Measurements from ENCODE around the gene DNM3. TPM values are rescaled to one million over a fixed set of nuclear protein-coding genes. Genes with fewer than 3 reads are reported as not detected.

DNM3 gene
- total RNA-seq, 1 donor from 2014 or later, result 1.1 TPM

DNA sequence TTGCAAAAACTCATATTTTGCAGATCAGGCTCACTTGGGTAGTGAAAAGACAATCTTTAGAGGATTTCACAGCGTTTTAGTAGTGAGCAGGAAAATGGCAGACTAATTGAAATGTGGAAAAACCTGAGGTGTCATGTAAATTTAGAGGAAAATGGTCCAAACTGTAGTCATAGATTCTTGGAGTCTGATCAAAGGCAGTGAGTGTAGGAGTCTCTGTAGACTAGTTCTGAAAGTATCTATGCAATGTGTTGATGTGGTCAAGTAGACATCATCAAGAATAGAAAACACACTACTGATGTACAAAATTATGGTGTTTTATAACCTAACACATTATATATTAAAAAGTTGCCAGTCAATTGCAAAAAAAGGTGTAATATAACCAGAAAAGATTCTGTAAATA, 436.0 kb downstream of the DNM3 start:
- H3K4me3 Mint-ChIP-seq, result no peak overlapping the region
- H3K79me2 ChIP-seq (ENCODE audit: low read depth), result no peaks in the 10 kb centered on the region
- H3K4me1 ChIP-seq, result peaks cover 6% of the 10 kb centered on the region
- no peaks in the 10 kb centered on the region for H3F3A ChIP-seq (ENCODE audit: low read depth)
- no peak overlapping the region for H3K9ac ChIP-seq
- no peaks in the 10 kb centered on the region for H3K9me3 Mint-ChIP-seq
- no peaks in the 10 kb centered on the region for H3K27me3 Mint-ChIP-seq (ENCODE audit: insufficient read depth, low read depth)
- H3K27ac ChIP-seq, result no peak overlapping the region
- no peak overlapping the region for H3K4me3 ChIP-seq
- no peaks in the 10 kb centered on the region for H3K36me3 ChIP-seq
- H2AFZ ChIP-seq (replicated peaks), result no peak overlapping the region
- no peaks in the 10 kb centered on the region for H3K36me3 Mint-ChIP-seq
- H3K27ac Mint-ChIP-seq, result no peak overlapping the region
- H4K20me1 ChIP-seq (ENCODE audit: low read depth), result no peaks in the 10 kb centered on the region
- no peaks in the 10 kb centered on the region for H3K27me3 ChIP-seq
- no peak for DNase-seq (ENCODE audit: low spot score)
- H3K9me3 ChIP-seq (ENCODE audit: low read depth), result no peaks in the 10 kb centered on the region
- H3K4me2 ChIP-seq, result no peak overlapping the region
- H3K4me1 Mint-ChIP-seq, result peaks cover 15% of the 10 kb centered on the region
- TF ChIP-seq EZH2phosphoT487 (IDR thresholded peaks at IDR 0.05) (no peak), EZH2 (IDR thresholded peaks at IDR 0.05) (no peak)
- TF ChIP-seq, protein P1, sequence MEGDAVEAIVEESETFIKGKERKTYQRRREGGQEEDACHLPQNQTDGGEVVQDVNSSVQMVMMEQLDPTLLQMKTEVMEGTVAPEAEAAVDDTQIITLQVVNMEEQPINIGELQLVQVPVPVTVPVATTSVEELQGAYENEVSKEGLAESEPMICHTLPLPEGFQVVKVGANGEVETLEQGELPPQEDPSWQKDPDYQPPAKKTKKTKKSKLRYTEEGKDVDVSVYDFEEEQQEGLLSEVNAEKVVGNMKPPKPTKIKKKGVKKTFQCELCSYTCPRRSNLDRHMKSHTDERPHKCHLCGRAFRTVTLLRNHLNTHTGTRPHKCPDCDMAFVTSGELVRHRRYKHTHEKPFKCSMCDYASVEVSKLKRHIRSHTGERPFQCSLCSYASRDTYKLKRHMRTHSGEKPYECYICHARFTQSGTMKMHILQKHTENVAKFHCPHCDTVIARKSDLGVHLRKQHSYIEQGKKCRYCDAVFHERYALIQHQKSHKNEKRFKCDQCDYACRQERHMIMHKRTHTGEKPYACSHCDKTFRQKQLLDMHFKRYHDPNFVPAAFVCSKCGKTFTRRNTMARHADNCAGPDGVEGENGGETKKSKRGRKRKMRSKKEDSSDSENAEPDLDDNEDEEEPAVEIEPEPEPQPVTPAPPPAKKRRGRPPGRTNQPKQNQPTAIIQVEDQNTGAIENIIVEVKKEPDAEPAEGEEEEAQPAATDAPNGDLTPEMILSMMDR (IDR thresholded peaks at IDR 0.05), result no peak

DNA sequence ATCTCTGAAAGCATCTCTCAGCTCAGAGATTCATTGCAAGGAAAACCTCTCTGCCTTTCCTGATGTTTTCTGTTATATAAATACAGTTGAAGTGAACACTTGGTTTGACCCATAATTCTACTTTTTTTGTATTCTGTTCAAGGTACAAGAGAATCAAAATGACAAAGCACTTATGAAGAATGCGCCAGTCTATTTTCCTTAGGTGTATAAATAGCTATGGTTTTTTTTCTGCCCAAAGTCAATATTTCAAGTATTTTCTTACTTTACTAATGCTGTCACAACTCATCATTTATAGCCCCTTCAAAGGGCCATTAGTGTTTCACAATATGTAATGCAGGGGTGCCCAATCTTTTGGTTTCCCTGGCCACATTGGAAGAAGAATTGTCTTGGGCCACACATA, 436.7 kb downstream of the DNM3 start:
- H3K36me3 ChIP-seq, result no peaks in the 10 kb centered on the region
- Mint-ChIP-seq H3K9me3 (no peaks in the 10 kb centered on the region), H3K36me3 (no peaks in the 10 kb centered on the region), H3K4me1 (peaks cover 15% of the 10 kb centered on the region), H3K27ac (no peak overlapping the region), H3K4me3 (no peak overlapping the region), H3K27me3 (ENCODE audit: insufficient read depth, low read depth) (no peaks in the 10 kb centered on the region)
- TF ChIP-seq, protein P1 (IDR thresholded peaks at IDR 0.05), result no peak
- TF ChIP-seq EZH2 (IDR thresholded peaks at IDR 0.05) (no peak), EZH2phosphoT487 (IDR thresholded peaks at IDR 0.05) (no peak)
- H3K79me2 ChIP-seq (ENCODE audit: low read depth), result no peaks in the 10 kb centered on the region
- no peaks in the 10 kb centered on the region for H3K9me3 ChIP-seq (ENCODE audit: low read depth)
- peaks cover 6% of the 10 kb centered on the region for H3K4me1 ChIP-seq
- no peak overlapping the region for H3K9ac ChIP-seq
- H3K4me3 ChIP-seq, result no peak overlapping the region
- H3K27me3 ChIP-seq, result no peaks in the 10 kb centered on the region
- H4K20me1 ChIP-seq (ENCODE audit: low read depth), result no peaks in the 10 kb centered on the region
- no peak overlapping the region for H3K4me2 ChIP-seq
- H3F3A ChIP-seq (ENCODE audit: low read depth), result no peaks in the 10 kb centered on the region
- DNase-seq (ENCODE audit: low spot score), result no peak
- H2AFZ ChIP-seq (replicated peaks), result peak overlapping the region; percentile 68
- H3K27ac ChIP-seq, result no peak overlapping the region

DNA sequence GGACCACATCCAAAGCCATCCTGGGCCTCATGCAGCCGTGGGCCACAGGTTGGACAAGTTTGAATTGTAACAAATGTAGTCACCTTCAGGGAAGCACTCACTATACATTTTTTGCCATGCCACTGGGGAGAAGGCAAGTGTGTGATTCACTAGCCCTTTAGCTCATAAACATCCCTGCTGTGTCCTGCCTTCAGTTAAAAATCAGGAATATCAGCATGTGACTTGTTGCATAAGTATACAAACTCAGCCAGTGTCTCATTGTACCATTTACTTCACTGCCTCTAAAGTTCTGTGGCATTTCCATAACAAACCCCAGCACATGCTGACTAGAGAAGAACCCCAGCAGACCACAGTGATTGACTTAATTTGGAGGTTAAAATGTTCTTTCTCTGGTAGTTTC, 437.2 kb downstream of the DNM3 start:
- Histone ChIP-seq H3K4me3 (no peak overlapping the region), H3K4me2 (no peak overlapping the region), H3K36me3 (no peaks in the 10 kb centered on the region), H3K4me1 (peaks cover 6% of the 10 kb centered on the region), H4K20me1 (ENCODE audit: low read depth) (no peaks in the 10 kb centered on the region), H3F3A (ENCODE audit: low read depth) (no peaks in the 10 kb centered on the region), H3K27ac (no peak overlapping the region), H3K27me3 (no peaks in the 10 kb centered on the region), H3K9me3 (ENCODE audit: low read depth) (no peaks in the 10 kb centered on the region), H3K79me2 (ENCODE audit: low read depth) (no peaks in the 10 kb centered on the region), H2AFZ (replicated peaks) (peak overlapping the region; percentile 68), H3K9ac (no peak overlapping the region)
- H3K27me3 Mint-ChIP-seq (ENCODE audit: insufficient read depth, low read depth), result peaks cover 4% of the 10 kb centered on the region
- TF ChIP-seq EZH2phosphoT487 (IDR thresholded peaks at IDR 0.05), result no peak
- TF ChIP-seq EZH2 (IDR thresholded peaks at IDR 0.05), result no peak
- TF ChIP-seq, protein P1 (IDR thresholded peaks at IDR 0.05), result no peak
- no peaks in the 10 kb centered on the region for H3K36me3 Mint-ChIP-seq
- H3K27ac Mint-ChIP-seq, result no peak overlapping the region
- no peak overlapping the region for H3K4me3 Mint-ChIP-seq
- peaks cover 15% of the 10 kb centered on the region for H3K4me1 Mint-ChIP-seq
- DNase-seq (ENCODE audit: low spot score), result no peak
- no peaks in the 10 kb centered on the region for H3K9me3 Mint-ChIP-seq

Data from neural progenitor cell (in vitro differentiated cells).